Ascending aorta (tissue), 2 donors: ENCODE data around the gene CAP2. TPM values are rescaled to one million over a fixed set of nuclear protein-coding genes. Genes with fewer than 3 reads are reported as not detected.

Experiments
- DNase-seq, 2 donors: peaks; one replicate each; pipeline ENCODE4 v3.0.0-alpha.2; 2019; ENCODE audit warnings: low spot score in 2 of 2
- H3K27ac ChIP-seq, 2 donors: fragments of 200-600 bp; sonication (generic); one replicate each; pipeline ENCODE4 v1.5.1; 2016 to 2017; ENCODE audit warnings: mild to moderate bottlenecking in 1 of 2
- H3K27me3 ChIP-seq: fragments of 200-600 bp; sonication (generic); one replicate; pipeline ENCODE4 v1.5.1; 2017
- H3K36me3 ChIP-seq, 2 donors: fragments of 200-600 bp; sonication (generic); one replicate each; pipeline ENCODE4 v1.5.1; 2016
- H3K4me1 ChIP-seq, 2 donors: fragments of 200-600 bp; sonication (generic); one replicate each; pipeline ENCODE4 v1.5.1; 2016 to 2017; ENCODE audit warnings: mild to moderate bottlenecking in 1 of 2
- H3K4me3 ChIP-seq, 2 donors: fragments of 200-600 bp; sonication (generic); one replicate each; pipeline ENCODE4 v1.5.1; 2016 to 2017; ENCODE audit warnings: mild to moderate bottlenecking in 1 of 2
- H3K9me3 ChIP-seq, 2 donors: fragments of 200-600 bp; sonication (generic); one replicate each; pipeline ENCODE4 v1.5.1; 2016
- intact Hi-C: fragments of 100-400 bp; cut with DNase I; formaldehyde crosslinking; loops from one replicate; pipeline ENCODE4 v1.15.1; 2023
- total RNA-seq: library from RNA; depleted of rRNA; stranded (reverse); fragments of >200 nt; gene quantifications from one replicate; pipeline ENCODE4 v1.1.0, GENCODE V29; 2016
- TF ChIP-seq, protein P1 (sequence below), 3 experiments: fragments of 200-600 bp in 2 of 3; fragments of 450-650 bp in 1 of 3; sonication (generic) in 2 of 3; IDR thresholded peaks; one replicate each; pipeline ENCODE4 v1.5.1; 2016 to 2019; ENCODE audit warnings: antibody characterized with exemption in 3 of 3, mild to moderate bottlenecking in 1 of 3, moderate library complexity in 1 of 3

CAP2 gene
- total RNA-seq, 1 donor from 2014 or later: 7.1 TPM

DNA sequence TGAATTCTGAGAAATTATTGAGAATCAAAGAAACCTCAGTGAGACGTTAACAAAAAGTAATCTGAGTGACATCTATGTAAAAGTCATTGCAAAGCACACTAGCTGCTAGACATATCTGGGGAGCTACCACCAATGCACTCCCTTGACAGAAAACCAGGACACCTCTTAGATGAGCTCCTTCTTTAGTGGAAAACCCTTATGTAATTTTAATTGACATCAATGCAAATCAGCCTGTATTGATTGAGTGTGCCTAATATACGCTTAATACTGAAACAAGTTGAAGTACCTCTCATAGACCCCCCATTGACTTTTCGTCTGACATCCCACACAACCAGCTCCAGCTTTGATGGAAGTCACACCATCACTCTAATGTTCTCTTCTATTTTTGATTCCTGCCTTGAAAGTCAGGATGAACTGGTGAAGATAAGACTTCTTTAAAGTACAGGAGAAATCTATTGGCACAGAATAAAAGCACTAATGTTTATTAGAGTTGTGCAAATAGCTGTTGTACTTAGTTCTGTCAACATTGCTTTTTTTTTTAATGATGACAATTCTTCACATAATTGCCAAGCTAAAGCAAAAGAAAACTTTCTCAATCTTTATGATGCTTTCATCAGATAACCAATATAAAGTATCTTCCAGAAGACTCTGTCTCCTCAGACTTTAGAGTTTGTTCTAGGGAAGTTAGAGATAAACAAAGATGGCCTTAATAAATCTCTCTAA lies 108.7 kb downstream of the CAP2 start:
- H3K36me3 ChIP-seq: no peaks in the 10 kb centered on the region
- no peak overlapping the region for H3K4me3 ChIP-seq
- TF ChIP-seq, protein P1, sequence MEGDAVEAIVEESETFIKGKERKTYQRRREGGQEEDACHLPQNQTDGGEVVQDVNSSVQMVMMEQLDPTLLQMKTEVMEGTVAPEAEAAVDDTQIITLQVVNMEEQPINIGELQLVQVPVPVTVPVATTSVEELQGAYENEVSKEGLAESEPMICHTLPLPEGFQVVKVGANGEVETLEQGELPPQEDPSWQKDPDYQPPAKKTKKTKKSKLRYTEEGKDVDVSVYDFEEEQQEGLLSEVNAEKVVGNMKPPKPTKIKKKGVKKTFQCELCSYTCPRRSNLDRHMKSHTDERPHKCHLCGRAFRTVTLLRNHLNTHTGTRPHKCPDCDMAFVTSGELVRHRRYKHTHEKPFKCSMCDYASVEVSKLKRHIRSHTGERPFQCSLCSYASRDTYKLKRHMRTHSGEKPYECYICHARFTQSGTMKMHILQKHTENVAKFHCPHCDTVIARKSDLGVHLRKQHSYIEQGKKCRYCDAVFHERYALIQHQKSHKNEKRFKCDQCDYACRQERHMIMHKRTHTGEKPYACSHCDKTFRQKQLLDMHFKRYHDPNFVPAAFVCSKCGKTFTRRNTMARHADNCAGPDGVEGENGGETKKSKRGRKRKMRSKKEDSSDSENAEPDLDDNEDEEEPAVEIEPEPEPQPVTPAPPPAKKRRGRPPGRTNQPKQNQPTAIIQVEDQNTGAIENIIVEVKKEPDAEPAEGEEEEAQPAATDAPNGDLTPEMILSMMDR (IDR thresholded peaks at IDR 0.05): no peak
- intact Hi-C loops: no loop called here
- H3K27ac ChIP-seq: no peak overlapping the region
- H3K27me3 ChIP-seq: no peaks in the 10 kb centered on the region
- DNase-seq: no peak
- H3K4me1 ChIP-seq: no peaks in the 10 kb centered on the region
- no peaks in the 10 kb centered on the region for H3K9me3 ChIP-seq

DNA sequence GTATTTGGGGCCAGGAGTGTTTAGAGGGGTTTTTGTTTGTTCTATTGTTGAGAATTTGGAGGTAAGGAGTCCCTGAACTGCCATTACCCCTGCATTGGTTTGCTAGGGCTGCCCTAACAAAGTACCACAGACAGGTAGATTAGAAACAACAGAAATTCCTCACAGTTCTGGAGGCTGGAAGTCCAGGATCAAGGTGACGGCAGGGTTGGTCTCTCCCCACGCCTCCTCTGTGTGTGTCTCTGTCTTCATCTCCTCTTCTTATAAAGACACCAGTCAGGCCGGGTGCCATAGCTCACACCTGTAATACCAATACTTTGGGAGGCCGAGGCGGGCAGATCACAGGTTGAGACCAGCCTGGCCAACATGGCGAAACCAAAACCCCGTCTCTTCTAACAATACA lies 109.7 kb downstream of the CAP2 start:
- intact Hi-C loops: no loop called here
- no peaks in the 10 kb centered on the region for H3K27me3 ChIP-seq
- H3K4me1 ChIP-seq: no peaks in the 10 kb centered on the region
- DNase-seq: no peak
- TF ChIP-seq, protein P1 (IDR thresholded peaks at IDR 0.05): no peak
- peaks cover 0 to 3% of the 10 kb centered on the region in 2 donors for H3K36me3 ChIP-seq
- no peak overlapping the region for H3K27ac ChIP-seq
- H3K4me3 ChIP-seq: no peak overlapping the region
- H3K9me3 ChIP-seq: no peaks in the 10 kb centered on the region

DNA sequence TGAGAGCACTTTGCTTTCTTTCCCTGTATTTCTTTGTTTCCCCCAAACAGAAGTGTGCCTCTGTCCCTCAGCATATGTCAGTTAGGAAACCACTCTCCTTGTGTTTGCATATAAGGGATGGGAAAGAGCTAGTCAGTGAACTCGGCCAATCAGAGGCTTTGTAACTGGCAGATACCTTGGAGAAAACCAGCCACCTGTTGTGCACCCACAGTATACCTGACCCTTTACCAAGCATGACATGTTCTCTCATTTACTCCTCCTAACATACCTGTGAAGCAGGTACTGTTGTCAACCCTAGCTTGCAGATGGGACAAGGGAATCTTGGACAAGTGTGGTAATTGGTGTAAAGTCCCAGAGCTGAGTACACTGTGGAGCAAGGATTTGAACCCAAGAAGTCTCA lies 110.6 kb downstream of the CAP2 start:
- intact Hi-C loops: no loop called here
- no peak overlapping the region for H3K27ac ChIP-seq

DNA sequence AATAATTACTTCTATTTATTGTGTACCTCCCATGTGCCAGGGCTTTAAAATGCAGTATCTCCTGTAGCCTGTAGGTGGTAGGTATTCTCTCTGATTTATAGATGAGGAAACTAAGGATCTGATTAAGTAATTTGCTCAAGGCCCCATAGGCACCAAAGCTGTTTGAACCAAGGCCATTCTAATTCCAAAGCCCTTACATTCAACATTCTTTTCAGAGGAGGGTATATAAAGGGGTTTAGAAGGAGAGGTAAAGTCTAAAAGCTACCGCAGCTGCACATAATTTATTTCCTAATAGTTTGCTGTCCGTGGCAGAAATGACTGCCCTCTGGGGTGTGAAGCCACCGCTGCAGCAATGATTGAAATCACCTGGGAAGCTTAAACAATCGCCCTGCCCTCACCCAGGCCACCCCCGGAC lies 111.7 kb downstream of the CAP2 start:
- H3K4me3 ChIP-seq: no peak overlapping the region
- TF ChIP-seq, protein P1 (IDR thresholded peaks at IDR 0.05): no peak

More for the DNA sequence above, 110.6 kb downstream of the CAP2 start:
- Histone ChIP-seq H3K4me3 (no peak overlapping the region), H3K36me3 (peaks cover 0 to 3% of the 10 kb centered on the region in 2 donors), H3K9me3 (no peaks in the 10 kb centered on the region), H3K4me1 (no peaks in the 10 kb centered on the region), H3K27me3 (no peaks in the 10 kb centered on the region)
- no peak for DNase-seq
- TF ChIP-seq, protein P1 (IDR thresholded peaks at IDR 0.05): no peak

DNA sequence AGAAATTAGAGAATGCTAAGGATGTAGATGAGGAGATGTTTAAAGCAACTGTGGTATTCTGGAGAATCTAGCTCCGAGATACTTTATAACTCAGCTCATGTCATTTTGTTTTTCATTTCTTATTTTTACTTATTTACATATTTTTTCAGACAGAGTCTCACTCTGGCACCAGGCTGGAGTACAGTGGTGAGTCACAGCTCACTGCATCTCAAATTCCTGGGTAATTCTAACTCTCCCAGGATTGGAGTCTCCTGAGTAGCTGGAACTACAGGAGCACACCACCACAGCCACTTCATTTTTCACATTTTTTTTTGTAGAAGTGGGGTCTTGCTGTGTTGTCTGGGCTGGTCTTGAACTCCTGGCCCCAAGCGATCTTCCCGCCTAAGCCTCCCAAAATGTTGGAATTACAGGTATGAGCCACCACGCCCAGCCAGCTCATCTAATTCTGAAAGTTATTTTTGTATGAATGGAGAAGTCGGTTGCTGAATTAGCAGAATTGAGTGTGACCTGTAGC lies 112.4 kb downstream of the CAP2 start:
- Histone ChIP-seq H3K27ac (peak overlapping the region in 1 of 2 donors; percentile 6), H3K9me3 (no peaks in the 10 kb centered on the region), H3K36me3 (peaks cover 0 to 3% of the 10 kb centered on the region in 2 donors), H3K27me3 (no peaks in the 10 kb centered on the region), H3K4me3 (no peak overlapping the region), H3K4me1 (no peaks in the 10 kb centered on the region)
- TF ChIP-seq, protein P1 (IDR thresholded peaks at IDR 0.05): no peak
- no peak for DNase-seq
- intact Hi-C loops: no loop called here

More for the DNA sequence above, 111.7 kb downstream of the CAP2 start:
- Histone ChIP-seq H3K36me3 (peaks cover 0 to 3% of the 10 kb centered on the region in 2 donors), H3K9me3 (no peaks in the 10 kb centered on the region), H3K27me3 (no peaks in the 10 kb centered on the region), H3K4me1 (no peaks in the 10 kb centered on the region), H3K27ac (peak overlapping the region in 1 of 2 donors; percentile 6)
- no peak for DNase-seq
- intact Hi-C loops: no loop called here
